ENCODE data around the gene BPGM.

Gene BPGM

DNA sequence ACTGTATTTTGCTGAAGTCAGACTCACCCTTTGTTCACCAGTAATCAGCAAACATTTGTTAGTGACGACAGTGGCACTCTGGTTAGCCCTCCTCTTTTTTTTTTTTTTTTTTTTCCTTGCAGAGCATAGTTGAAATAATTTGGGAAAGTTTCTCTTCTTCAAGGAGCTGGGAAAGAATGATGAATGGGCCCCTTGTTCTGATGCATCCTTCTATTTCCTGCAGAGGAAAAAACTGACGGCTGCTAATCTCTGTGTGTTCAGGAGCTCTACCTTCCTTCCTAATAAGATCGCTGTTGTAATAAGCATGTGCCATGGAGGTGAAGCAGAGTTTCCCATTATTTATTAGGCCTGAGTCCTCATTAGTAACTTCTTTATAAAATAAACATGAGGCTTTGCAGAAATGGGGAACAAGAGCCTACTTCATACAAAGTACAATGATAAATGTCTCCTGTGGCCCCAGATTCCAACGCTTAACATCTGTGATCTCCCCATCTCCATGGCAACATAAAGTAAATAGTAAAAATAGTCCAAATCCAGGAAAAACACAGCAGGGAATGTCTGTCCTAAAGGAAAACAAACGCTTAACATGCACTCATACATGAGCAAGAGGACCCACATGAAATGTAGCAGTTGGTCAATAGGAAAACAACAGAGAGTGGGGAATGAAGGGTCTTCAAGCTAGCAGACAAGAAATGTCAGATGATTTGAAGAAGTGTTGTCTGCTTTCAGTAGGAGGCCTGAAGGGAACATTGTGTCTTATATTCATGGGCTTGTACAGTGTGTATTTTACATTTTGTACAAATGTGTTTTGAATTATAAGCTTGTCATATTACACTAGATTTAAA lies 73.7 kb downstream of the BPGM start:
- DNase-seq (ENCODE audit: low read depth): no peak

DNA sequence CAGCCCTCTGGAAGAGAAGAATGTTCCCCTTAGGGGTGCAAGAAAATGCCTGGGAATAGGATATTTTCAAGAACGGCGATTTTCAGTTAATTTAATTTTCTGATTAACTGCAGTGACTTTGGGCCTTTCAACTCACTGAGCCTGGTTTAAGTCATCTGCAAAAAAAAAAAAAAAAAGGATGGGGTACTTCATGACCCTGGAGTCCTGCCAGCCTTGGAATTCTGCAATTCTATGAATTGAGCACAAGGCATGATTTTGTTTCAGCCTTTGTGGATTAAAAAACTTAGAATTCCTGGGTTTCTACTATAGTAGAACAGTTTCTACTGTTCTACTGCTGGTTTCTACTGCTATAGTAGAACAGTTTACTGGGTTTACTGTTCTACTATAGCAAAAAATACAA lies 74.5 kb downstream of the BPGM start:
- no peak for DNase-seq (ENCODE audit: low read depth)

DNA sequence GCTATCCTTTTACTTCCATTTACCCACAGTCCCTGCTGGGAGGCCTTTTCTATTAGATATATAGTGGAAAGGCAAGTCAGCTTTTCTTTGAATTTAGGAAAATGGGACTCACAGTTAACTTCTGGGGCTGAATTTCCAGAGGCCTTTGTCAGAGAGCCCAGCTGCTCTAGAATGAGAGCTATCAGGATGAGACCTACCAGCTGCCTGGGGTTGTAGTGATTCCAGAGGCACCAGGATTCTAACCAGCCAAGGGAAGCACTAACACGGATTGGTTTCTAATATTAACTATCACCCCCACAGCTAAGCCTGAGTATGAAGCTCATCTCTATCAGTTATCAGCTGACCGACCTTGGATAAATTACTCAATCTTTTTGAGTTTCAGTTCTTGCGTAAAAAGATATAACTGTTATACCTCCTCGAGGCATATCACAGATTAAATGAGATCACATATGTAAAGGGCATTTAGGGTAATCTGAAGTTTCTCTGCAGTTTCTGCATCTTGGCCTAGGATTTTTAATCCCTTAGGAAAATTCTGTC lies 76.2 kb downstream of the BPGM start:
- DNase-seq (ENCODE audit: low read depth): no peak

DNA sequence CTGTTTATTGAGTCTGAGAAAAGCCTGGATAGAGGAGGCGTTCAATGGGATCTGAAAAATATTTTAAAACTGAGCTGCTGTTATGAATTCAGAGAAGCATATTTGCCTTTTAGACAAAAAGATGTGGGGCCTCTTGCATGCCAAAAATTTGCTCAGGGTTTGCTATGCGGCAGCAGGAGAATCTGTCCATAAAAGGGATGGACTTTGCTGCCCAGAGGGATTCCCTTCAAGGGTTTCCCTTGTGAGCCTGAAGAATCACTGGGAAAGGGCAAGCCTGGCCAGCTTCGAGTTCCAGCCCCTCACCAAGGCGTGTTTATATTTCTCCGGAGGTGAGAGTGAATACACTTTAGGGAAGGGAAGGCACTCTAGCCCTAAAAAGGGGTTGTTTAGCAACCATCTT lies 77.2 kb downstream of the BPGM start:
- no peak for DNase-seq (ENCODE audit: low read depth)

DNA sequence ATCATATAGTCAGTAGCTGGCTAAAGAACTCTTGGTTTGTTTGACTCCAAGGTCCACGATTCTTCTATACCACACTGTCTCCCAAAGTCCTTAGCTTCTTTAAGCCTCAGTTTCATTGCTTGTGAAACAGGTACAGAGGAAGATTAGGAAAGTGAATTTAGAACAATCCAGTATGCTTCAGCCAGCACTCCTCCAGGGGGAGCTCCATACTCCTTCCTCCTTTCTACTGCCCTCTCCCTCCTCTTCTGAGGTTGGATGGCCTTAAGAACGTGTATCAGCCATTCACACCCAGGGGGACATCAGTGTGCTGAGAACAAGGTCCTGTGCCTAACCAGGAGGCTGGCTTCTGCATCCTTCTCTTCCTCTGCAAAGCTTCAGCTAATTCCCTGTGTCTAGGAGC lies 78.0 kb downstream of the BPGM start:
- no peak for DNase-seq (ENCODE audit: low read depth)

DNA sequence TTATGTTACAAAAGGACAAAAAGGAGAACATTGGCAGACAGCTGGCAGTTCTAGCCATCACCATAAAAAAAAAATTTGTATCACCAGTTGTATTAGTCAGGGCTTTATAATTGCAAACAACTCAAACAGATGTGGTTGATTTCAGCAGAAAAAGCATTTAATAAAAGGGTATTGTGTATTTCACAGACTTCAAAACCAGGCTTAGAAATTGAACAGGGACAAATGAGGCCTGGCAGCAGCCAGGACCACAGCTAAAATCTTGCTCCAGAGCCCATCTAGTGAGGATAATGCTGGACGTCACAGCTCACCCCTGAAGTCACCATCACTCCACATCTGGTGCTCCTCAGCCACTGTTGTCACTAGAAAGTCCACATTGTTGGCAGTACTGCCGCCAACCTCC lies 79.9 kb downstream of the BPGM start:
- DNase-seq (ENCODE audit: low read depth): no peak

DNA sequence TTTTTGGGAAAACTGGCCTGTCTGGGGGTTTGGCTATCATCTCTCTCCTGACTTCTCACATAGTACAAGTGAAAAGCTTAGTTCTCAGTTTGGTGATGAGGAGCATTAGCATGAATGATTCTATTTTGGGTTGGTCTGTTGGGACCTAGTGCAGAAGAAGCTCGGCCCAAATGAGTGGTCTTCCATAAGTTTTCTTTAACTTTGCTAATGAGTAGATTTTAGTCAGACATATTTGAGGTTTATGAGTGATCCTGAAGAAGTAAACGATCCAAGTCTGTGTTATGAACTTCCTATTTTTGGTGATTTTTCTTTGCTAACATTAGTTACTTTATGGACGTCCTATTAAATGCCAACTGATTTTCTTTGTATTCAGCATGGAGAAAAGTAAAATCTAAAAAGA lies 81.1 kb downstream of the BPGM start:
- no peak for DNase-seq (ENCODE audit: low read depth)

All from CMK (cell line).